WTC11 (cell line): ENCODE results near the gene SFI1.

Source experiments
- SP1 ChIP-seq: sonication (generic); formaldehyde crosslinking; conservative IDR thresholded peaks from 2 replicates; pipeline ENCODE4 v1.8.1; 2022; ENCODE audit warnings: missing genetic modification reagents
- ZBTB21 ChIP-seq: sonication (generic); formaldehyde crosslinking; IDR thresholded peaks from 2 replicates; pipeline ENCODE4 v1.8.1; 2023; ENCODE audit warnings: mild to moderate bottlenecking, missing genetic modification reagents, borderline replicate concordance
- ZNF532 ChIP-seq: fragments of 250-450 bp; sonication (Bioruptor Pico); IDR thresholded peaks from 2 replicates; pipeline ENCODE4 v1.9.0; 2021; ENCODE audit warnings: mild to moderate bottlenecking, borderline replicate concordance

- TF ChIP-seq ZNF532 (CRISPR knock-in tag): no peak
- TF ChIP-seq SP1 (CRISPR knock-in tag): peak; percentile 5; the same call in 1 of the 2 replicates
- TF ChIP-seq ZBTB21 (CRISPR knock-in tag): no peak
These were observed 405 bp downstream of the SFI1 start for GRCh38 chr22:31496735-31497146.
